ENCODE data around the gene CMA1. TPM values are rescaled to one million over a fixed set of nuclear protein-coding genes. Genes with fewer than 3 reads are reported as not detected.

The CMA1 gene
- total RNA-seq, 1 donor from 2014 or later: 0.66 TPM

DNA sequence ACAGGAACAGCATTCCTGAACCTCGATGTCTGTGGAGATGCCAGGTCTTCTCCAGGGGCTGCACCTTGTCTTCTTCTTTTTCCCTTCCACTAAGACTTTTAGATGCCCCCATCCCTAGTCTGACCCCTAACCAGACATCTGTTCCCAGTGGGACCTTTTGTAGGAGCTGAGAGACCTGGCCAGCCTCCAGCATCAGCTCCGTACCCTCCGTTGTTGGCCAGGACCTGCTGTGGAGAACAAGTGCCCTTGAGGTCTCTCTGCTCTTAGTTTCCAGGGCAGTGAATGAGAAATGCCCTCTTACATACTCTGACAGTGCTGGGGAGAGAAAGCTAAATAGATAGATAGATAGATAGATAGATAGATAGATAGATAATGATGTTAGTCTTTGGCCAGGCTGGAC, 48.7 kb downstream of the CMA1 start:
- DNase-seq: no peak
- intact Hi-C loops (cut with micrococcal nuclease): no loop called here
- Histone ChIP-seq H3K4me1 (peaks cover 12% of the 10 kb centered on the region), H3K27ac (replicated peaks) (no peak overlapping the region), H3K9me3 (replicated peaks) (no peaks in the 10 kb centered on the region), H3K36me3 (no peaks in the 10 kb centered on the region), H3K27me3 (ENCODE audit: low read depth) (no peaks in the 10 kb centered on the region), H3K4me3 (no peak overlapping the region)
- TF ChIP-seq, protein P1, sequence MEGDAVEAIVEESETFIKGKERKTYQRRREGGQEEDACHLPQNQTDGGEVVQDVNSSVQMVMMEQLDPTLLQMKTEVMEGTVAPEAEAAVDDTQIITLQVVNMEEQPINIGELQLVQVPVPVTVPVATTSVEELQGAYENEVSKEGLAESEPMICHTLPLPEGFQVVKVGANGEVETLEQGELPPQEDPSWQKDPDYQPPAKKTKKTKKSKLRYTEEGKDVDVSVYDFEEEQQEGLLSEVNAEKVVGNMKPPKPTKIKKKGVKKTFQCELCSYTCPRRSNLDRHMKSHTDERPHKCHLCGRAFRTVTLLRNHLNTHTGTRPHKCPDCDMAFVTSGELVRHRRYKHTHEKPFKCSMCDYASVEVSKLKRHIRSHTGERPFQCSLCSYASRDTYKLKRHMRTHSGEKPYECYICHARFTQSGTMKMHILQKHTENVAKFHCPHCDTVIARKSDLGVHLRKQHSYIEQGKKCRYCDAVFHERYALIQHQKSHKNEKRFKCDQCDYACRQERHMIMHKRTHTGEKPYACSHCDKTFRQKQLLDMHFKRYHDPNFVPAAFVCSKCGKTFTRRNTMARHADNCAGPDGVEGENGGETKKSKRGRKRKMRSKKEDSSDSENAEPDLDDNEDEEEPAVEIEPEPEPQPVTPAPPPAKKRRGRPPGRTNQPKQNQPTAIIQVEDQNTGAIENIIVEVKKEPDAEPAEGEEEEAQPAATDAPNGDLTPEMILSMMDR (IDR thresholded peaks at IDR 0.05; ENCODE audit: borderline replicate concordance): no peak

DNA sequence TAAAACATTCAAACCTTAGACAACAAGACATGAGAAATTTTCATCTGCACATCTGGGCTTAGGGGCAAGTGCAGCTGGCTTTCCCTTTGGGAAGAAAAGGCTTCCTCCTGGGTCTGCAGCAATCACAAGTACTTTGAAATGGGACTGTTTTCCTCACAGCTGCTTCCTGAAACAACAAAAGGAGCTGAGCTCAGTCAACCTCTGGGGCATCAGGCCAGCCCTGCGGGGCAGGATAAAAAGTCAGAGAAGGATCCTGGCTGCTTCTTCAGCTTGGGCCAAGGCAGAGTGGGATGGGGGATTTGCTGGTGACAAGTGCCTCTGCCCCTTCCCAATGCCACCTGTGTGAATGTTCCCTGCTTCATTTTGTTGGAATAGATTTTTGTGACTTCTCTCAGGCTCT, 49.3 kb downstream of the CMA1 start:
- no peak overlapping the region for H3K27ac ChIP-seq (replicated peaks)
- TF ChIP-seq, protein P1 (IDR thresholded peaks at IDR 0.05; ENCODE audit: borderline replicate concordance): no peak
- no peak overlapping the region for H3K4me3 ChIP-seq
- no peaks in the 10 kb centered on the region for H3K36me3 ChIP-seq
- no peaks in the 10 kb centered on the region for H3K27me3 ChIP-seq (ENCODE audit: low read depth)
- no peaks in the 10 kb centered on the region for H3K9me3 ChIP-seq (replicated peaks)
- no peak for DNase-seq
- H3K4me1 ChIP-seq: peaks cover 12% of the 10 kb centered on the region
- intact Hi-C loops (cut with micrococcal nuclease): no loop called here

DNA sequence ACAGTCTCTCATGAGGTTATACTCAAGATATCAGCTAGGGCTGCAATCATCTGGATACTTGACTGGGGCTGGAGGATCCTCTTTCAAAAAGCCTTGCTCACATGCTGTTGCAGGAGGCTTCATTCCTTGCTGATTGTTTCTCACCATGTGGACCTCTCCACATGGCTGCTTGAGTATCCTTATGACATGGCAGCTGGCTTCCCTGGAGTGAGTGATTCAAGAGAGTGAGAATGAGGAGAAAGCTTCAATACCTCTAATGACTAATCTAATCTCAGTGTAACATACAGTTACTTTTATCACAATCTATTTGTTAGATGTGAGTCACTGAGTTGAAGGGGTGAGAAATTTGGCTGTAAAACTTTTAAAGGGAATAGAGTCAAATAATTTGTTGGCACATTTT, 51.1 kb downstream of the CMA1 start:
- no peak for DNase-seq

More for the DNA sequence above, 51.1 kb downstream of the CMA1 start:
- TF ChIP-seq, protein P1 (IDR thresholded peaks at IDR 0.05; ENCODE audit: borderline replicate concordance): no peak
- H3K4me1 ChIP-seq: peaks cover 12% of the 10 kb centered on the region
- no peaks in the 10 kb centered on the region for H3K27me3 ChIP-seq (ENCODE audit: low read depth)
- intact Hi-C loops (cut with micrococcal nuclease): no loop called here
- H3K27ac ChIP-seq (replicated peaks): no peak overlapping the region
- no peak overlapping the region for H3K4me3 ChIP-seq
- H3K36me3 ChIP-seq: no peaks in the 10 kb centered on the region
- H3K9me3 ChIP-seq (replicated peaks): no peaks in the 10 kb centered on the region

Other genes starting within 250 kb of the CMA1 start
- gene TGM1, start 245.1 kb downstream of the CMA1 start, total RNA-seq: 0.96 TPM
- 22.3 TPM for gene RABGGTA, start 236.7 kb downstream of the CMA1 start, total RNA-seq
- 6.9 TPM for gene DHRS1, start 208.5 kb downstream of the CMA1 start, total RNA-seq
- 23.4 TPM for gene NOP9, start 208.4 kb downstream of the CMA1 start, total RNA-seq
- gene CIDEB, start 200.3 kb downstream of the CMA1 start, total RNA-seq: 3.1 TPM
- gene LTB4R2, start 198.1 kb downstream of the CMA1 start, total RNA-seq: 0.71 TPM
- 1.8 TPM for gene LTB4R, start 196.8 kb downstream of the CMA1 start, total RNA-seq
- 26.6 TPM for gene ADCY4, start 173.2 kb downstream of the CMA1 start, total RNA-seq
- gene RIPK3, start 168.3 kb downstream of the CMA1 start, total RNA-seq: 3.6 TPM
- gene NFATC4, start 140.1 kb downstream of the CMA1 start, total RNA-seq: 20.6 TPM
- gene NYNRIN, start 109.3 kb downstream of the CMA1 start, total RNA-seq: 8.0 TPM
- 0.55 TPM for gene CBLN3, start 78.6 kb downstream of the CMA1 start, total RNA-seq
- gene KHNYN, start 78.3 kb downstream of the CMA1 start, total RNA-seq: 20.5 TPM
- gene SDR39U1, start 65.5 kb downstream of the CMA1 start, total RNA-seq: 74.8 TPM
- 0.80 TPM for gene CTSG, start 68.0 kb upstream of the CMA1 start, total RNA-seq
- gene GZMH, start 101.4 kb upstream of the CMA1 start, total RNA-seq: not detected
- gene GZMB, start 125.9 kb upstream of the CMA1 start, total RNA-seq: 0.52 TPM